ENCODE data around the gene TMEM50B. TPM values are rescaled to one million over a fixed set of nuclear protein-coding genes. Genes with fewer than 3 reads are reported as not detected.

The TMEM50B gene
- polyA plus RNA-seq, 6 donors from 2014 or later, result 35.5 to 46.2 (median 40.6) TPM

Other genes with a start within 250 kb of the TMEM50B start
- 10 to 100 TPM; 56.9 to 83.1 (median 71.0) TPM for gene IL10RB, start 213.6 kb downstream of the TMEM50B start, polyA plus RNA-seq (ENCODE audit: low read depth in 6 of 6)
- 100 to 1,000 TPM in 5 of 6 donors, 10 to 100 TPM in 1; 99.7 to 142 (median 126) TPM for gene IFNAR1, start 155.0 kb downstream of the TMEM50B start, polyA plus RNA-seq (ENCODE audit: low read depth in 6 of 6)
- 100 to 1,000 TPM; 120 to 177 (median 144) TPM for gene IFNGR2, start 76.6 kb downstream of the TMEM50B start, polyA plus RNA-seq (ENCODE audit: low read depth in 6 of 6)
- 1 to 10 TPM in 2 of 6 donors, under 1 TPM in 3, not detected in 1; 0.38 to 1.6 (median 0.93) TPM for gene DNAJC28, start 11.7 kb upstream of the TMEM50B start, polyA plus RNA-seq (ENCODE audit: low read depth in 6 of 6)
- gene GART, start 62.1 kb upstream of the TMEM50B start, polyA plus RNA-seq (ENCODE audit: low read depth in 6 of 6), result 10 to 100 TPM; 24.8 to 38.4 (median 32.2) TPM
- 100 to 1,000 TPM; 411 to 679 (median 522) TPM for gene SON, start 63.1 kb upstream of the TMEM50B start, polyA plus RNA-seq (ENCODE audit: low read depth in 6 of 6)
- 1 to 10 TPM in 5 of 6 donors, not detected in 1; 1.2 to 2.4 (median 2.1) TPM for gene DONSON, start 108.7 kb upstream of the TMEM50B start, polyA plus RNA-seq (ENCODE audit: low read depth in 6 of 6)
- gene CRYZL1, start 161.8 kb upstream of the TMEM50B start, polyA plus RNA-seq (ENCODE audit: low read depth in 6 of 6), result 10 to 100 TPM; 28.5 to 44.4 (median 34.9) TPM
- 1 to 10 TPM in 2 of 6 donors, under 1 TPM in 3, not detected in 1; 0.12 to 1.4 (median 0.60) TPM for gene ITSN1, start 162.5 kb upstream of the TMEM50B start, polyA plus RNA-seq (ENCODE audit: low read depth in 6 of 6)

Measured in naive B cell (primary cell).